Measurements from ENCODE around the gene SH3GLB2. TPM values are rescaled to one million over a fixed set of nuclear protein-coding genes. Genes with fewer than 3 reads are reported as not detected.
"Not testable (repeated sequence)": the region's sequence is repeated elsewhere in the genome, so short reads cannot be mapped to it uniquely, and the experiment has no call there.

Gene SH3GLB2
- polyA plus RNA-seq, 2 of the 4 experiments (the other 2 are of a cell fraction), result 28.3 to 42.6 TPM

DNA sequence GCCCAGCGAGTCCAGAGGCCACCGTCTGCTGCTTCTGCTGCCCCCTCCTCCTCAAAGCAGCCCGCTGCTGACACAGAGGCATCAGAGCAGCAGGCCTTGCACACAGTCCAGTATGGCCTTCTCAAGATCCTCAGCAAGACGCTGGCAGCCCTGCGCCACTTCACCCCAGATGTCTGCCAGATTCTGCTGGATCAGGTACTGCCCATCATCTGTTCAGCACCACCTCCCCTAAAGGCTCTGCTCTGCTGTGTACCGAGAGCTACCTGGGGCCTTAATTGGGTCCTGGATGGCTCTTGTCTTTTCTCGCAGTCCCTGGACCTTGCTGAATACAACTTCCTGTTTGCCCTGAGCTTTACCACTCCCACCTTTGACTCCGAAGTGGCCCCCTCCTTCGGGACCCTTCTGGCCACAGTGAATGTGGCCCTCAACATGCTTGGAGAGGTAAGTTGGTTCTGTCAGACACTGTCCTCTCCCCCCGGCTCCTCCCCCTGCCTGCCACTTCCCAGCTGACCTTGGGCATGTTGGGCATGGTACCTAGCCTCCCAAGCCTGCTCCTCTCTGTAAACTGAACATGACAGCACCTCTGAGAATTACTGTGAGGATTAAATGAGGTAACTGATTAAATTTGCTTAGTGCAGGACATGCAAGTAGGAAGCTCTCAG is 22.7 kb downstream of the SH3GLB2 start:
- no peak overlapping the region for H3K4me3 ChIP-seq
- H3K9me3 ChIP-seq, result no peaks in the 10 kb centered on the region
- H3K4me2 ChIP-seq, result no peak overlapping the region
- ChIA-PET POLR2A (interaction anchor here (0.5 kb wide), 1 partner anchor 31 kb away, joined by 7 read pairs; no protein-coding TSS in a partner anchor), CTCF (interaction anchor here (0.5 to 8.8 kb wide), 21 partner anchors 9 to 273 kb away, joined by 3 to 136 read pairs (median 4); partner anchors contain the start of genes DOLPP1 and MIGA2)
- H3K27ac ChIP-seq, result no peak overlapping the region
- DNase-seq (ENCODE audit: low read depth in 1 of 2, low spot score in 1 of 2) (no peak), ATAC-seq (no peak), FAIRE-seq (no peak)
- TF ChIP-seq RAD21 (conservative IDR thresholded peaks at IDR 0.05 in 1 of 2, IDR thresholded peaks at IDR 0.05 in 1 of 2) (no peak), KDM1A (IDR thresholded peaks at IDR 0.05; ENCODE audit: low read depth) (no peak), ATOH8 (CRISPR knock-in tag; IDR thresholded peaks at IDR 0.05; ENCODE audit: low read depth) (no peak), HEYL (CRISPR knock-in tag; IDR thresholded peaks at IDR 0.05) (no peak), POLR2AphosphoS2 (conservative IDR thresholded peaks at IDR 0.05; ENCODE audit: low read length) (peak; percentile 52; the same call in 1 of the 2 replicates), EHMT2 (IDR thresholded peaks at IDR 0.05; ENCODE audit: low read depth) (no peak), JUNB (IDR thresholded peaks at IDR 0.05) (no peak)
- TF ChIP-seq, protein P1, sequence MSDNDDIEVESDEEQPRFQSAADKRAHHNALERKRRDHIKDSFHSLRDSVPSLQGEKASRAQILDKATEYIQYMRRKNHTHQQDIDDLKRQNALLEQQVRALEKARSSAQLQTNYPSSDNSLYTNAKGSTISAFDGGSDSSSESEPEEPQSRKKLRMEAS (IDR thresholded peaks at IDR 0.05), result no peak
- TF ChIP-seq, protein P2, sequence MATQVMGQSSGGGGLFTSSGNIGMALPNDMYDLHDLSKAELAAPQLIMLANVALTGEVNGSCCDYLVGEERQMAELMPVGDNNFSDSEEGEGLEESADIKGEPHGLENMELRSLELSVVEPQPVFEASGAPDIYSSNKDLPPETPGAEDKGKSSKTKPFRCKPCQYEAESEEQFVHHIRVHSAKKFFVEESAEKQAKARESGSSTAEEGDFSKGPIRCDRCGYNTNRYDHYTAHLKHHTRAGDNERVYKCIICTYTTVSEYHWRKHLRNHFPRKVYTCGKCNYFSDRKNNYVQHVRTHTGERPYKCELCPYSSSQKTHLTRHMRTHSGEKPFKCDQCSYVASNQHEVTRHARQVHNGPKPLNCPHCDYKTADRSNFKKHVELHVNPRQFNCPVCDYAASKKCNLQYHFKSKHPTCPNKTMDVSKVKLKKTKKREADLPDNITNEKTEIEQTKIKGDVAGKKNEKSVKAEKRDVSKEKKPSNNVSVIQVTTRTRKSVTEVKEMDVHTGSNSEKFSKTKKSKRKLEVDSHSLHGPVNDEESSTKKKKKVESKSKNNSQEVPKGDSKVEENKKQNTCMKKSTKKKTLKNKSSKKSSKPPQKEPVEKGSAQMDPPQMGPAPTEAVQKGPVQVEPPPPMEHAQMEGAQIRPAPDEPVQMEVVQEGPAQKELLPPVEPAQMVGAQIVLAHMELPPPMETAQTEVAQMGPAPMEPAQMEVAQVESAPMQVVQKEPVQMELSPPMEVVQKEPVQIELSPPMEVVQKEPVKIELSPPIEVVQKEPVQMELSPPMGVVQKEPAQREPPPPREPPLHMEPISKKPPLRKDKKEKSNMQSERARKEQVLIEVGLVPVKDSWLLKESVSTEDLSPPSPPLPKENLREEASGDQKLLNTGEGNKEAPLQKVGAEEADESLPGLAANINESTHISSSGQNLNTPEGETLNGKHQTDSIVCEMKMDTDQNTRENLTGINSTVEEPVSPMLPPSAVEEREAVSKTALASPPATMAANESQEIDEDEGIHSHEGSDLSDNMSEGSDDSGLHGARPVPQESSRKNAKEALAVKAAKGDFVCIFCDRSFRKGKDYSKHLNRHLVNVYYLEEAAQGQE (IDR thresholded peaks at IDR 0.05), result no peak
- WGBS (ENCODE audit: missing lambda C conversion rate), result 89% methylated on average over 10 of the region's 10 CpGs
- no peaks in the 10 kb centered on the region for H3K4me1 ChIP-seq

DNA sequence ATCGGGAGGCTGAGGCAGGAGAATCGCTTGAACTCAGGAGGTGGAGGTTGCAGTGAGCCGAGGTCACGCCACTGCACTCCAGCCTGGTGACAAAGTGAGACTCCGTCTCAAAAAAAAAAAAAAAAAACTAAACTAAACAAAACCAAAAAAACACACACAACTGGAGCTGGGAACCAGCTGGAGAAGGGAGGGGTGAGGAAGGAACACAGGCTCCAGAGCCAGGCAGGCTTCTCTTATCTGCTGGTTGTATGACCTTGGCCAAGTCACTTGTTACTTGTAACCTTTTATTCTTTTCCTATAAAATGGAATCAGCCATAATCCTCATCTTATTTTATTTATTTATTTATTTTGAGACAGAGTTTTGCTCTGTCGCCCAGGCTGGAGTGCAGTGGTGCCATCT is 24.0 kb downstream of the SH3GLB2 start:
- H3K4me2 ChIP-seq; H3K9me3 ChIP-seq; ATAC-seq; H3K4me3 ChIP-seq; POLR2A ChIA-PET; H3K4me1 ChIP-seq; H3K27ac ChIP-seq; DNase-seq (ENCODE audit: low read depth in 1 of 2, low spot score in 1 of 2); FAIRE-seq: not testable (repeated sequence)
- CTCF ChIA-PET, result interaction anchor here (0.6 to 8.8 kb wide), 8 partner anchors 11 to 174 kb away, joined by 3 to 136 read pairs (median 4); partner anchors contain the start of gene SPOUT1
- 86% methylated on average over 6 of the region's 6 CpGs for WGBS (ENCODE audit: missing lambda C conversion rate)

DNA sequence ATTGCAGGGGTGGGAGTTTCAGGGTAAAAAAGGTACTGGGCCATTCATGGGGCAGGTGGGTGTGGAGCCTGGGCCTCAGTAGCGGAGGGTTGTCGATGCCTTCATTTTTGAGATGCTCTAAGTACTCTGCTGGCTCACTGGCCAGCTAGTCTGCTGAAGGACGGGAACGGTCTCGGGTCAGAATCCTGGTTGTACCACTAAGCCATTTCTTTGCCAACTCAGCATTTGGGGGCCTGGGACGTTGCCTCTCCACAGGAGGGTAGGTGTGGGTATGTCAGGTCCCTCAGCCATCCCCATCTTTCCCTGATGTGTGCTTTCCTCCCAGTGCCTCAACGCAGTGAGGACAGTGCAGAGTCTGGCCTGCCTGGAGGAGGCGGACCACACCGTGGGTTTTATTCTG is 25.1 kb downstream of the SH3GLB2 start:
- no peak for FAIRE-seq
- TF ChIP-seq KDM5A (IDR thresholded peaks at IDR 0.05) (no peak), NR3C1 (IDR thresholded peaks at IDR 0.05) (no peak), MAFK (IDR thresholded peaks at IDR 0.05; ENCODE audit: partially characterized antibody) (peak; percentile 68)
- H3K4me2 ChIP-seq, result no peak overlapping the region
- no peak overlapping the region for H3K27ac ChIP-seq
- no peak overlapping the region for H3K4me3 ChIP-seq
- ChIA-PET POLR2A (no interaction called here), CTCF (interaction anchor here (0.9 to 8.8 kb wide), 8 partner anchors 10 to 55 kb away, joined by 3 to 136 read pairs (median 4); partner anchors contain the start of genes DOLK and NUP188)
- no peaks in the 10 kb centered on the region for H3K4me1 ChIP-seq
- no peak for ATAC-seq
- WGBS (ENCODE audit: missing lambda C conversion rate), result 89% methylated on average over 8 of the region's 9 CpGs
- no peak for DNase-seq (ENCODE audit: low read depth in 1 of 2, low spot score in 1 of 2)
- H3K9me3 ChIP-seq, result no peaks in the 10 kb centered on the region
